GM18951 (cell line): ENCODE results near the gene NDUFB10.

Source experiments
- POLR2A ChIP-seq: IDR thresholded peaks from 4 replicates; pipeline ENCODE4 v1.6.1; 2011; ENCODE audit warnings: mild to moderate bottlenecking; ENCODE audit not compliant: insufficient read length, insufficient read depth; ENCODE audit errors: extremely low read depth
- in situ Hi-C: fragments of 300-500 bp; cut with MboI; formaldehyde crosslinking; loops from one replicate; pipeline ENCODE4 v1.12.0; 2022; ENCODE audit warnings: low sequenced_read_pairs, mixed read lengths, inconsistent platforms; ENCODE audit not compliant: unreplicated experiment

Gene NDUFB10

DNA sequence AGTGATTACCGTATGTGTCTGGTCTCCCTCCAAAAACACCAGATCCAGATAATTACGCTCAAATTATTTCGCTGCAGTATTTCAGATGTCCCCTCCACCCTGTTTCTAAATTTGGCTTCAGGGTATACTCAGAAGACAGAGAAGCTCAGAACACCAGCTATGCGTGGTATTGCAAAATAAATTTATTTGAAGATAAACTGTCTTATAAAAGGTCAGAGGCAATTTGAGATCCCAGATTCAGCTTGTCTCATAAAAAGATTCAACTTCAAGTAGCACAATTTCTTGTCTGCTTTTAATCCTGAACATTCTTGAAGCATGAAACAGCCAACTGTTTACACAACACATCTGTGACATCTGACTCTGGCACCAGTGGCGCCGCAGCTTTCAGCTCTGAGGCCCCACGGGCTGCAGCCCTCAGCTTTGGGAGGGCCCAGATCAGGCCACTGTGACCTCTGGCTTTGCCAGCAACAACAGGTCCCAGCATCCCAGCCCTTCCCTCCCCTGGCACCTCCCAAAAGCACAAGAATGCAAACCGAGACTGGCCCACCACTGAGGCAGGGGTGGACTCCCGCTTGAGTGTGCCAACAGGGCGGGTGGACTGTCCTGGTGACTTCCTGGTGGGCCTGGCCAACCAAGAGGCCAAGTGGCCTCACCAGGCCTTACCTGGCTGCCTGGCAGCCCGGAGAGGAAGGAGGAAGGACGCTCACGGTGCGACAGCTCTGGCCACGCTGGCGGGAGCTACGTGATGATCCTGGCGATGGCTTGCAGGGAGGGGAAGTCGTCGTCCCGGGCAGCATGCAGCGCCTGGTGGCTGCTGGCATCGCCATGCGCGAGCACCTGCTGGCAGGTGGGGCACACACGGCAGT, 38.4 kb downstream of the NDUFB10 start:
- in situ Hi-C loops = no loop called here
- TF ChIP-seq POLR2A = no peak

DNA sequence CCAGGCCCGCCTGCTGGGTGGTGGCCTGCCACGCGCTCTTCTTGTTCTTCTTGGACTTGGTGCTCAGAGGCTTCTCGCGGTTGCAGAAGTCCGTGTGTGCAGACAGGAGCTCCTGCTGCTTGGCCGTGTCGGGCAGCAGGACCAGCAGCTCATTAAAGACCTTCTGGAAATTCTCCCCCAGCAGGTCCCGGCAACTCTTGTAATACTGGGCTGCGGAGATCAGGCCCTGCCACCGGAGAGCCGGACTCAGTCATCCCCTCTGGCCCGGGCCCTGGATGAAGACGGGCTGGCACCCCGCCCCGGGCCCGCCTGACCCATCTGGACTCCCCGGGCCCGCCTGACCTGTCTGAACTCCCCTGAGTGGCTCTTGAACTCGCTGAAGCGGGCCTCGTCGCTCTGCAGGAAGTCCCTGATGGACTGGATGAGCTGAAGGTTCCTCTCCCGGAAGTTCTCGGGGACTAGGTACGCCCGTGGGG, 39.1 kb downstream of the NDUFB10 start:
- TF ChIP-seq POLR2A = no peak
- in situ Hi-C loops = no loop called here

DNA sequence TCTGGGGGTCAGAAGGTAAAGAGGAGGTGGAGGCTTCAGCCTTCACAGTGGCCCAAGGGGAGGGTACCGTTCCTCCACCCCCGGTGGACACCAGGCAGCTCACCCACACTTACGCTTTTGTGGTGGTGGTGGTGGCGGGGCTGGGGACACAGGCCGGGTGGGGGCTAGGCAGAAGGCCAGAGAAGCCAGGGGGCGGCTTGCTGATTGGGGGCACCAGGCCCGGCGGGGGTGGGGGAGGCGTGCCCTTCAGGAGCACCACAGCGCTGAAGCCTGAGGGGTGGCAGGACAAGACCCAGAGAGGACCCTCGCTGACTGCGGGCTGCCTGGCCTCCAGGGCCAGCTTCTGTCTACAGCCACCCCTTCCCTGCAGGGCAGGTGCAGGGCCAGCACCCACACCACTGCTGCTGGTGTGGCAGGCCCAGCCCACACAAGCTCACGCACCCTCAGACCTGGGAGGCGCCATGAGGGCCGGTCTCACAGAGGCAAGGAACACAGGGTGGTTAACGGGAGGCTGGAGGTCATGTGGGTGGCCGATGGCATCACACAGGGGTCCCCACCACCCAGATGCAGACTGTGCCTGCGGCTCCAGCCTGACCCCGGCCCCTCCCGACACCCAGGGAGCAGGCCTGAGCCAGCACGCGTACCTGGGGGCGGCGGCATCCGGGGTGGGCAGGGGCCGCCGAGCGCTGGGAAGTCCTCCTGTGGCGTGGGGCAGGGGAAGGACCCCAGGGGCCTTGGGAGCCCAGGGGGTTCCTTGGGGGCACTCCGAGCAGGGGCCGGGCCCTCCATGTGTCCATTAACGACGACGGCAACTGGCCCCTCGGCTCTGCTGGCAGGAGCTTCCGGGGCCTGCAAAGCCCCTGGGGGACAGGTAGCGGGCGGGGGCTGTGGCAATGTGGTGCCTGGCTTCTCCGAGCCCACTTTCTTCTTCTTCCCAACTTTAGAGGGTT, 39.8 kb downstream of the NDUFB10 start:
- in situ Hi-C loops = no loop called here
- no peak for TF ChIP-seq POLR2A

DNA sequence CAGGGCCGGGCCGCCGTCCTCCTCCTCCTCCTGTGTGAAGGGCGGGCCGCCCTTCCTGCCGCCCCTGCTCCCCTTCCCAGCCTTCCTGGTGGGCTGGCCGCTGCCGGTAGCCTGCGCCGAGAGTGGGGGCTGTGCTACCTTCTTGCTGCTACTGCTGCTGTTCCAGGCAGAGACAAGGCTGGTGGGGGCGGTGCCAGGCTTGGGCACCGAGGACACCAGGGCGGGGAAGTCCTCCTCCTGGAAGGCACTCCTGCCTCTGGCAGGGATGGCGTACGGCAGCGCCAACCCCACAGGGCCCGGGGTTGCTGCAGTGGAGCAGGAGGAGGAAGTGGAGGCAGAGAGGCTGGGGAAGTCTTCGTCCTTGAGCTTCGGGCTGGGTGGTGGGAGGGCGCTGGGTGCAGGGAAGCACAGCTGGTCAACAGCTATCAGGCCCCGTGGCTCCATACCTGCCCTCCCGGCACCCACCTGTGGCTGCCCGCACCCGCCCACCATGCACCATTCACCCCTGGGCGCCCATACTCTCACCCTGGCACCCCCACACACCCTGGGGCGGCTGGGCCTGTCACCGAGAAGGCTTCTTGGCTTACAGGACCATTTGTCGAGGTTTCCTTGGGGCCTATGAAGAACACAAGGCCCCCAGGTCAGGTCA, 40.7 kb downstream of the NDUFB10 start:
- in situ Hi-C loops = no loop called here

DNA sequence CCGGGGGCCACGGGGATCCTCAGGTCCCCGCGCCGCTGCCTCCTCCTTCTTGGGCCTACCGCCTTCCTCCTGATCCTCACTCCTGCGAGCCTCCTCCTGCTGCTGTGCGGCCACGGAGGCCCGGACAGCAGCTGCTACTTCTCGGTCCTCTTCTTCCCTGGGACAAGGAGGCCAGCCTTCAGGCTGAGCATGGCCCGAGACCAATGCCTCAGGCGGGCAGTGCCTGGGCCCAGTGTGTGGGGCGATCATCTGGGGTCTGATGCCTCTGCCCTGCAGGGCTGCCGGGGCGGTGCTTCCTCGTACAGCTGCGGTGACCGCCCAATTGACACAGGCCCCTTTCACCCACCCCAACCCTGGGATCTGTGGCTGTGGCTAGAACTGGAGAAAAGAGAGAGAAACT, 41.7 kb downstream of the NDUFB10 start:
- no peak for TF ChIP-seq POLR2A
- in situ Hi-C loops = no loop called here

More for the DNA sequence above, 40.7 kb downstream of the NDUFB10 start:
- no peak for TF ChIP-seq POLR2A

DNA sequence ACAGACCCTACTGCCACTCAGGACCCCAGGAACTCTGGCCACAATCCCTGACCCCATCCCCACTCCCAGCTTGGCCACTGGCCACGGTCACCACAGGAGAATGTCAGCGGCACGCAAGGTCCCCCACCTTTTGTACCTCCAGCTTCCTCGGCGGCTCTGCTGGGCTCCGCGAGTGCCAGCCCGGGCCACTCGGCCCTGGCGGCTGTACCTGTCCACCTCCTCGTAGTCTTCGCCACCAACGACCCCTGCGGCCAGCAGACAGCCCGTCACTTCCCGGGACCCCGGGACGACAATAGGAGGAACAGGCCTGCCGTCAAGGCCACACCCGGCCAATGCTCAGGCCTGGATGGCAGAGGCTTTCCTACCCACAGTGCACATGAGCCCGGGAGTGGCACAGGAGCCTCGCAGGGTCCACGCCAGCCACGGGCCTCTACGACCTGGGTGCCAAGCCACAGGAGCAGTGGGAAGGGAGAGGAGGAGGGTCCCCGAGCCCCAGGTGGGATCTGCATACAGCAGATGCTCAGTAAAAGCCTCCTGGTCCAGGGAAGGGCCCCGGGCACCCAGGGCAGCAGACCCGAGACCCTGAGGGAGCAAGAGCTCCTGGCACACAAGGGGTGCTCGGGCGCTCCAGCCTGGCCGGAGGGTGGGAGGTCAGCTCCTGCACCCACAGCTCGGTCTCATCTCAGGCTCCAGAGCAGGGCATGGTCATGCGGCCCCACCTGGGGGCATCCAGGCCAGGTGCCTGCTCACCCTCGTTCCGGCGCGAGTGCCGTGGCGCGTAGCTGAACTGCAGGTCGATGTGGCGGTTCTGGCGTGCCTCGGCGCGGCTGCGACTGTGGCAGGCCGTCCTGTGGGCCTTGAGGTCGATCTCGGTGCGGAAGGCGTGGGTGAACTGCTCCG, 42.4 kb downstream of the NDUFB10 start:
- in situ Hi-C loops = no loop called here

DNA sequence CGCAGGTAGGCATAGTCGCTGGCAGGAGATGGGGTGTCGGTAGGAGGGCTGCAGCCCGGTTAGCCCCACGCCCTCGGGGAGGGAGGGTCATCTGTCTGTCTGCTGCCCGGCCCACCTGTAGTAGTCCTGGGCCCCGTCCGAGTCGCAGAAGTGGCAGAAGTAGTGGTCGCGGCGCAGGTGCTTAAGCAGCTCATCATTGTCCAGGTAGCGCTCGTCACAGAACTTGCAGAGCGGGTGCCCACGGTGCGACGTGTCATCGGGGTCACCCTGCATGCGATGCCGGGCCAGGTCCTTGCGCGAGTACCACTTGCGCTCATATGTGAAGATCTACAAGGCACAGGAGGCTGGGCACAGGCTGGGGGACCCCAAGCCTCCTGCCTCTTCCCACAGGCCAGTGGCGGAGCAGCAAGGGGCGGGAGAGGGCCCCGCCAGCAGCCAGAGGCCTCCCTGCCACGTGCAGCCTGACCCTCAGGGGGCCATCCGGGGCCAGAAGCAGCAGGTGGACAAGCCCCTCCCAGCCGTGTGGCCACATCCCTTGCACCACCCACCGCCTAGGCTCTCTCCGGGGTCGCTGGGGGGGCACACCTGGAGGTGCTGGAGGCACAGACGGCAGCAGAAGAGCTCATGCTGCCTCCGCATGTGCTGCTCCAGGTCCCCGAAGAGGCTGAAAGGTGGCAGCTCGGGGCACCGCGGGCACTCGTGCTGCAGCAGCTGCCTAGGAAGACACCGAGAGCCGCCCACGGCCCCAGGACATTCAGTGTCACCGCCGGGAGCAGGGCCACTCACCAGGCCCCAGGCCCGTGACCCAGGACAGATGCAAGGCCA, 43.3 kb downstream of the NDUFB10 start:
- TF ChIP-seq POLR2A = no peak
- in situ Hi-C loops = no loop called here

More for the DNA sequence above, 42.4 kb downstream of the NDUFB10 start:
- TF ChIP-seq POLR2A = no peak

DNA sequence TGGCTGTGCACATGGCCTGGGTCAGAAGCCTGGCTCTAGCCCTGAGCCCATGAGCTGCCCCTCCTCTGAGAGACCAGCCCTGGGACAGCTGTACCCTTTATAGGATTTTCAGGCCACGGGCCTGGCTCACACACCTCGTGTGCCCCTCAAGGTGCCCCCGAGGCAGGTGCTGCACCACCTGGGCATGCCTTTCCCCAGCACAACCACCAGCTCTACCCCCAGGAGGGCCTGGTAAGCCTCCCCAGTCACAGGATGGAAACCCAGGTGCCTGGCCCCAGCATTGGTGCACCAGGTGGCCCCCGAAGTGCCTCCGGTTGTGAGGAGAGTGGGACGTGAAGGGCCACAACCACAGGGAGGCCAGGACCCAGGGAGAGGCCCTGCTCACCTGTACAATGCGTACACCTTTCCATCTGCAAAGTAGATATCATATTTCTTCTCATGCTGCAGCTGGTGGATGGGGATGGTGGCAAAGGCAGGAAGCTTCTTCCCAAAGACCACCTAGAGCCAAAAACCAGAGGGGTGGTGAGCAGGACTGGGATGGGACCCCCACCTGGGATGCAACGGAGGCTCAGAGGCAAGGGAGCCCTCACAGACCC, 44.0 kb downstream of the NDUFB10 start:
- in situ Hi-C loops = no loop called here

DNA sequence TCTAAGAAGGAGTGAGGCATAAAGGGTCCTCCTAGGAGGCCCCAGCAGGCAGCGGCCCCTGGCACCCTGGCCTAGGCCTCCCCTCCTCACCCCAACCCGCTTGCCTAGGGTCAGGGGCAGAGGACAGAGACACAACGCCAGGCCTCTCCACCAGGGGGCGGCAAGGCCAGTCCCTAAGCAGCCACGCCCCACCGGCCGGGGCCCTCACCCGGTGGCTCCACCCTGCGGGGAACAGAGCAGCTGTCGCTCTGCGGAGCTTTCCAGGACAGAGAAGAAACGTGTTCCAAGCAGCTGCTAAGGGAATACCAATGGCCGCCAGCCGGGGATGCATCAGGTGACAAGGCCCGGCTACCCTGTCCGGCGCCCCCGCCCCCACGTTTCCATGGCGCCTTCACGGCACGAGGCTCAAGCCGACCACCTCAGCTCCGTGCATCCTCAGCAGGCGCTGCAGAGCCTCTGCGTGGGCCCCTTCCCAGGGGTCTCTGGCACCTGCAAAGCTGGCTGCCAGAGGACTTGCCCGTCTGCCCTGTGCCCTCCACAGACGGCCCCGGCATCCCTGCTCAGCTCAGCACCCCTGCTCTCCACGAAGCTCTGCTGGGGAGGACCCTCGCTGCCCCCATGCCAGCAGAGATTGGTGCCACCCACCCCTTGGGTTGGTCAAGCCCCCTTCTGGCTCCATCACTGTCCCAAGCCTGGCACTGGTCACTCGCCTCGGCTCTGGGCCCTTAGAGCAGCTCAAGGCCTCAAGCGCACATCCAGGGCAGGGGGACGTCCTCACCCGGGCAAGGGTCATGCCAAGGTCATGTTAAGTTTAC, 44.7 kb downstream of the NDUFB10 start:
- in situ Hi-C loops = no loop called here
- TF ChIP-seq POLR2A = no peak

More for the DNA sequence above, 44.0 kb downstream of the NDUFB10 start:
- TF ChIP-seq POLR2A = no peak

DNA sequence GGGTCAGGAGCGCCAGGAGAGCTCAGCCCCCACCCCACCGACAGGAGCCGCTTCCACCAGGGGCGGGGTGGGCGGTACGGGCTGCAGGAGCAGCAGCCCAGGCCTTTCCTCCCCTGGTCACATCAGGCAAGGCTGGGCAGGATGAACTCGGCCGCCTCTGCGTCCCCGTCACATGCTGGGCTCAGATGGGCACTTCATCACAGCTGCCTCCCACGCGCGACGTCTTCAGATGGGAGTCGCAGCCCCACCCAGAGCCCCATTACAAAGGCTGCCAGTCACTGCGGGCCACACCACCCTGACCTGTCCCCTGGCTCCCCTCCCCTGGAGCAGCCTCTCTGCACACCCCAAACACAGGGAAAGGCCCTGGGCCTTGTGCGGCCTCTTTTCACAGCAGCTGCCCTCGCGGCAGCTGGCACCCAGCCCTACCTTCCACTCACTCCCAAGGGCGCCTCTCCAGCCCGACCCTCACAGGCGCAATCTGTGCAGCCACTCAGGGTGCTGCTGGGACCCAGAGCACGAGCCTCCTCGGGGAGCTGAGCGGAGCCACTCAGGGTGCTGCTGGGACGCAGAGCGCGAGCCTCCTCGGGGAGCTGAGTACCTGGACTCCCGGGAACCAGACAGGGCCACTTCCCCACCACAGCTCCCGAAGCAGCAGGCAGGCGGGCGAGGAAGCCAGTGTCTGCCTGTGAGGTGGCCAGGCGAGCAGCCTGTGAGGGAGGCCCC, 45.6 kb downstream of the NDUFB10 start:
- no peak for TF ChIP-seq POLR2A
- in situ Hi-C loops = no loop called here
